Effector memory CD4-positive, alpha-beta T cell (primary cell): Measurements from ENCODE around the gene IFT27.
A peak's percentile ranks its signal among the peaks of the same experiment; 100 is the strongest.
"Not testable (repeated sequence)": the region's sequence is repeated elsewhere in the genome, so short reads cannot be mapped to it uniquely, and the experiment has no call there.

Source experiments
- DNase-seq, 3 donors: peaks; one replicate each; pipeline ENCODE4 v3.0.0-alpha.2; 2020
- H3K27ac ChIP-seq: 2 replicates; pipeline ENCODE4 v1.7.0; 2013; ENCODE audit warnings: mild to moderate bottlenecking, low read length, moderate library complexity; ENCODE audit not compliant: insufficient read depth, poor library complexity, severe bottlenecking
- H3K27me3 ChIP-seq: replicated peaks from 2 replicates; pipeline ENCODE4 v1.7.0; 2013; ENCODE audit warnings: mild to moderate bottlenecking, low read length; ENCODE audit not compliant: insufficient read depth, control insufficient read depth, poor library complexity, severe bottlenecking
- H3K36me3 ChIP-seq: 2 replicates; pipeline ENCODE4 v1.7.0; 2013; ENCODE audit warnings: mild to moderate bottlenecking, low read length, moderate library complexity; ENCODE audit not compliant: control insufficient read depth, insufficient read depth
- H3K4me1 ChIP-seq: 2 replicates; pipeline ENCODE4 v1.7.0; 2013; ENCODE audit warnings: low read length, mild to moderate bottlenecking; ENCODE audit not compliant: control insufficient read depth, insufficient read depth, poor library complexity, severe bottlenecking
- H3K4me3 ChIP-seq: 2 replicates; pipeline ENCODE4 v1.7.0; 2013; ENCODE audit warnings: low read length, low read depth, mild to moderate bottlenecking; ENCODE audit not compliant: insufficient read depth, poor library complexity, severe bottlenecking
- H3K9me3 ChIP-seq: 2 replicates; pipeline ENCODE4 v1.7.0; 2013; ENCODE audit warnings: mild to moderate bottlenecking, low read length, moderate library complexity; ENCODE audit not compliant: control insufficient read depth

The IFT27 gene

GRCh38 chr22:36759481-36760159, 16.3 kb downstream of the IFT27 start:
- no peak for DNase-seq
- no peak overlapping the region for H3K4me3 ChIP-seq
- H3K27ac ChIP-seq, result no peak overlapping the region
- no peaks in the 10 kb centered on the region for H3K27me3 ChIP-seq
- H3K36me3 ChIP-seq, result no peaks in the 10 kb centered on the region
- no peaks in the 10 kb centered on the region for H3K9me3 ChIP-seq
- H3K4me1 ChIP-seq, result no peaks in the 10 kb centered on the region

- H3K36me3 ChIP-seq, result no peaks in the 10 kb centered on the region
- H3K27ac ChIP-seq, result no peak overlapping the region
- H3K4me3 ChIP-seq, result no peak overlapping the region
Observed at GRCh38 chr22:36758792-36759271, 17.1 kb downstream of the IFT27 start.

GRCh38 chr22:36757668-36758211, 18.2 kb downstream of the IFT27 start:
- Histone ChIP-seq H3K36me3 (no peaks in the 10 kb centered on the region), H3K4me1 (no peaks in the 10 kb centered on the region), H3K27me3 (no peaks in the 10 kb centered on the region), H3K9me3 (no peaks in the 10 kb centered on the region), H3K4me3 (no peak overlapping the region), H3K27ac (no peak overlapping the region)
- peak; percentile 38 to 60 (median 50) for DNase-seq

More at GRCh38 chr22:36758792-36759271, 17.1 kb downstream of the IFT27 start:
- DNase-seq, result no peak
- Histone ChIP-seq H3K4me1 (no peaks in the 10 kb centered on the region), H3K9me3 (no peaks in the 10 kb centered on the region), H3K27me3 (no peaks in the 10 kb centered on the region)

- no peak for DNase-seq
- Histone ChIP-seq H3K4me3 (no peak overlapping the region), H3K4me1 (no peaks in the 10 kb centered on the region), H3K36me3 (no peaks in the 10 kb centered on the region), H3K9me3 (no peaks in the 10 kb centered on the region), H3K27me3 (peaks cover 2% of the 10 kb centered on the region), H3K27ac (no peak overlapping the region)
Observed at GRCh38 chr22:36756746-36757655, 18.9 kb downstream of the IFT27 start.

GRCh38 chr22:36756031-36756430, 19.9 kb downstream of the IFT27 start:
- no peak for DNase-seq
- H3K9me3 ChIP-seq, result no peaks in the 10 kb centered on the region
- H3K27me3 ChIP-seq, result peaks cover 2% of the 10 kb centered on the region
- no peak overlapping the region for H3K27ac ChIP-seq
- no peaks in the 10 kb centered on the region for H3K4me1 ChIP-seq
- H3K36me3 ChIP-seq, result no peaks in the 10 kb centered on the region
- H3K4me3 ChIP-seq, result no peak overlapping the region

GRCh38 chr22:36755316-36755715, 20.6 kb downstream of the IFT27 start:
- H3K4me1 ChIP-seq, result no peaks in the 10 kb centered on the region
- no peak for DNase-seq
- no peaks in the 10 kb centered on the region for H3K9me3 ChIP-seq
- H3K36me3 ChIP-seq, result no peaks in the 10 kb centered on the region
- H3K27me3 ChIP-seq, result peaks cover 2% of the 10 kb centered on the region
- no peak overlapping the region for H3K4me3 ChIP-seq
- no peak overlapping the region for H3K27ac ChIP-seq

GRCh38 chr22:36754881-36755280, 21.0 kb downstream of the IFT27 start:
- H3K9me3 ChIP-seq, H3K27ac ChIP-seq, H3K4me3 ChIP-seq, H3K4me1 ChIP-seq, DNase-seq, H3K36me3 ChIP-seq, H3K27me3 ChIP-seq: not testable (repeated sequence)

GRCh38 chr22:36753916-36754315, 22.0 kb downstream of the IFT27 start:
- no peak overlapping the region for H3K27ac ChIP-seq
- H3K36me3 ChIP-seq, result no peaks in the 10 kb centered on the region
- no peaks in the 10 kb centered on the region for H3K9me3 ChIP-seq
- no peak overlapping the region for H3K4me3 ChIP-seq
- H3K27me3 ChIP-seq, result peaks cover 2% of the 10 kb centered on the region
- no peak for DNase-seq
- H3K4me1 ChIP-seq, result no peaks in the 10 kb centered on the region

- H3K4me3 ChIP-seq, result no peak overlapping the region
- H3K4me1 ChIP-seq, result no peaks in the 10 kb centered on the region
- H3K27me3 ChIP-seq, result peaks cover 2% of the 10 kb centered on the region
- DNase-seq, result no peak
- no peak overlapping the region for H3K27ac ChIP-seq
- no peaks in the 10 kb centered on the region for H3K9me3 ChIP-seq
- no peaks in the 10 kb centered on the region for H3K36me3 ChIP-seq
Observed at GRCh38 chr22:36753120-36753802, 22.7 kb downstream of the IFT27 start.
